ENCODE results near the gene NPIPB6. TPM values are rescaled to one million over a fixed set of nuclear protein-coding genes. Genes with fewer than 3 reads are reported as not detected.

NPIPB6 gene
- total and polyA plus RNA-seq, 9 donors = 0.57 to 6.7 (median 2.8) TPM

- H3K27ac ChIP-seq = no peak overlapping the region
- DNase-seq = no peak
- no peak overlapping the region for H3K4me3 ChIP-seq
- H3K27me3 ChIP-seq = no peaks in the 10 kb centered on the region
- no peaks in the 10 kb centered on the region for H3K4me1 ChIP-seq (ENCODE audit: insufficient read depth)
- no peak for TF ChIP-seq EP300 (IDR thresholded peaks at IDR 0.05)
- TF ChIP-seq POLR2A (IDR thresholded peaks at IDR 0.05) = no peak
- TF ChIP-seq CTCF (IDR thresholded peaks at IDR 0.05) = no peak
- WGBS, 3 donors = 79 to 90% (median 80%) methylated on average over 11 of the region's 11 CpGs
- no peaks in the 10 kb centered on the region for H3K36me3 ChIP-seq
- no peaks in the 10 kb centered on the region for H3K9me3 ChIP-seq
- intact Hi-C loops (cut with DNase I) = loop anchor here in 1 of 4 donors (5.0 kb wide), 1 partner anchor 33 kb away; no protein-coding TSS in a partner anchor
These were observed 52.5 kb downstream of the NPIPB6 start for GRCh38 chr16:28310796-28311195.

- 65 to 77% (median 69%) methylated on average over 17 to 20 of the region's 20 CpGs for WGBS, 3 donors
- intact Hi-C loops (cut with DNase I) = loop anchor here in 1 of 4 donors (5.0 kb wide), 1 partner anchor 33 kb away; no protein-coding TSS in a partner anchor
- no peak overlapping the region for H3K27ac ChIP-seq
- no peak for TF ChIP-seq EP300 (IDR thresholded peaks at IDR 0.05)
- TF ChIP-seq POLR2A (IDR thresholded peaks at IDR 0.05) = no peak
- TF ChIP-seq CTCF (IDR thresholded peaks at IDR 0.05) = no peak
- H3K27me3 ChIP-seq = no peaks in the 10 kb centered on the region
- no peaks in the 10 kb centered on the region for H3K9me3 ChIP-seq
- DNase-seq = no peak
- H3K4me3 ChIP-seq = no peak overlapping the region
- H3K36me3 ChIP-seq = no peaks in the 10 kb centered on the region
- no peaks in the 10 kb centered on the region for H3K4me1 ChIP-seq (ENCODE audit: insufficient read depth)
These were observed 53.4 kb downstream of the NPIPB6 start for GRCh38 chr16:28309811-28310311.

- intact Hi-C loops (cut with DNase I) = no loop called here
These were observed 54.3 kb downstream of the NPIPB6 start for GRCh38 chr16:28308794-28309584.

GRCh38 chr16:28307936-28308335 is 55.4 kb downstream of the NPIPB6 start:
- Histone ChIP-seq H3K9me3 (no peaks in the 10 kb centered on the region), H3K4me3 (no peak overlapping the region), H3K36me3 (no peaks in the 10 kb centered on the region), H3K27ac (no peak overlapping the region), H3K27me3 (no peaks in the 10 kb centered on the region), H3K4me1 (ENCODE audit: insufficient read depth) (no peaks in the 10 kb centered on the region)
- DNase-seq = no peak
- intact Hi-C loops (cut with DNase I) = no loop called here
- 86 to 92% (median 88%) methylated on average over 5 of the region's 5 CpGs for WGBS, 3 donors
- TF ChIP-seq POLR2A (IDR thresholded peaks at IDR 0.05) = no peak
- TF ChIP-seq EP300 (IDR thresholded peaks at IDR 0.05) = no peak
- no peak for TF ChIP-seq CTCF (IDR thresholded peaks at IDR 0.05)

More at GRCh38 chr16:28308794-28309584, 54.3 kb downstream of the NPIPB6 start:
- no peaks in the 10 kb centered on the region for H3K4me1 ChIP-seq (ENCODE audit: insufficient read depth)
- WGBS, 3 donors = 82 to 83% (median 83%) methylated on average over 14 of the region's 14 CpGs
- H3K36me3 ChIP-seq = no peaks in the 10 kb centered on the region
- TF ChIP-seq POLR2A (IDR thresholded peaks at IDR 0.05) (no peak), EP300 (IDR thresholded peaks at IDR 0.05) (no peak), CTCF (IDR thresholded peaks at IDR 0.05) (no peak)
- DNase-seq = no peak
- H3K9me3 ChIP-seq = no peaks in the 10 kb centered on the region
- no peaks in the 10 kb centered on the region for H3K27me3 ChIP-seq
- no peak overlapping the region for H3K27ac ChIP-seq
- no peak overlapping the region for H3K4me3 ChIP-seq

Data from ovary (tissue), 9 donors.